Common myeloid progenitor, CD34-positive (primary cell): ENCODE measurements around the gene STUM.

Experiments
- CTCF ChIA-PET: fragments of 350-600 bp; sonication (Branson Sonifier 250); formaldehyde crosslinking; loops from one replicate; lab custom pipeline; 2021; ENCODE audit warnings: antibody characterized with exemption; lab: Charles Lee
- POLR2A ChIA-PET: fragments of 350-600 bp; sonication (Branson Sonifier 250); formaldehyde crosslinking; loops from one replicate; lab custom pipeline; 2021; ENCODE audit warnings: antibody characterized with exemption; lab: Charles Lee
- DNase-seq, 3 donors: peaks; one replicate each; pipeline versions ENCODE4 v3.0.0 to v3.0.0-alpha.2; 2013
- H3K27ac ChIP-seq, 2 experiments: 1 replicate in 1 of 2; 2 replicates in 1 of 2; pipeline ENCODE4 v1.7.0; 2013; ENCODE audit warnings: inconsistent platforms in 2 of 2, low read length in 2 of 2, mild to moderate bottlenecking in 2 of 2, low read depth in 1 of 2, moderate library complexity in 1 of 2; ENCODE audit not compliant: severe bottlenecking in 2 of 2, insufficient read depth in 1 of 2, poor library complexity in 1 of 2
- H3K27me3 ChIP-seq, 5 experiments: replicated peaks in 2 of 5; 1 replicate in 3 of 5; 2 replicates in 2 of 5; pipeline versions ENCODE4 v1.6.1 to v1.7.0; 2013; ENCODE audit warnings: low read length in 4 of 5, mild to moderate bottlenecking in 2 of 5, moderate library complexity in 2 of 5, inconsistent platforms in 1 of 5; ENCODE audit not compliant: insufficient read depth in 5 of 5, control insufficient read depth in 4 of 5
- H3K36me3 ChIP-seq, 4 experiments: 1 replicate in 2 of 4; 2 replicates in 2 of 4; pipeline versions ENCODE4 v1.6.1 to v1.7.0; 2013; ENCODE audit warnings: low read length in 3 of 4, control low read depth in 1 of 4, mild to moderate bottlenecking in 1 of 4; ENCODE audit not compliant: control insufficient read depth in 4 of 4, insufficient read depth in 4 of 4
- H3K4me1 ChIP-seq, 4 experiments: 1 replicate in 3 of 4; 2 replicates in 1 of 4; pipeline versions ENCODE4 v1.6.1 to v1.7.1; 2013; ENCODE audit warnings: low read length in 3 of 4, mild to moderate bottlenecking in 3 of 4, control low read depth in 1 of 4, inconsistent platforms in 1 of 4, moderate library complexity in 1 of 4; ENCODE audit not compliant: control insufficient read depth in 4 of 4, insufficient read depth in 4 of 4; ENCODE audit errors: control extremely low read depth in 1 of 4
- H3K4me3 ChIP-seq, 7 experiments: 1 replicate in 4 of 7; 2 replicates in 3 of 7; pipeline versions ENCODE4 v1.5.1 to v1.7.0; 2013; ENCODE audit warnings: mild to moderate bottlenecking in 7 of 7, low read length in 6 of 7, moderate library complexity in 6 of 7, inconsistent platforms in 2 of 7, low read depth in 2 of 7, control low read depth in 1 of 7; ENCODE audit not compliant: insufficient read depth in 4 of 7, control insufficient read depth in 1 of 7; ENCODE audit errors: extremely low read depth in 1 of 7
- H3K9me3 ChIP-seq, 5 experiments: 1 replicate in 4 of 5; 2 replicates in 1 of 5; pipeline versions ENCODE4 v1.6.1 to v1.7.1; 2013; ENCODE audit warnings: low read length in 4 of 5, mild to moderate bottlenecking in 2 of 5, inconsistent platforms in 1 of 5, low read depth in 1 of 5, moderate library complexity in 1 of 5; ENCODE audit not compliant: control insufficient read depth in 4 of 5, insufficient read depth in 2 of 5; ENCODE audit errors: control extremely low read depth in 1 of 5
- WGBS: methylation state at CpG from one replicate; pipeline ENCODE4 v1.1.5; 2013; ENCODE audit not compliant: insufficient coverage; 5-methylcytosine and 5-hydroxymethylcytosine counted together

Gene STUM

GRCh38 chr1:226533220-226533619, 15.3 kb upstream of the STUM start:
- no peak overlapping the region for H3K4me3 ChIP-seq
- POLR2A ChIA-PET: no interaction called here
- no peaks in the 10 kb centered on the region for H3K9me3 ChIP-seq
- CTCF ChIA-PET: interaction anchor here (1.2 kb wide), 1 partner anchor 10 kb away, joined by 4 read pairs; no protein-coding TSS in a partner anchor
- DNase-seq: no peak
- peaks cover 0 to 4% (median 0%) of the 10 kb centered on the region in 5 experiments for H3K27me3 ChIP-seq
- no peaks in the 10 kb centered on the region for H3K4me1 ChIP-seq
- no peaks in the 10 kb centered on the region for H3K36me3 ChIP-seq
- no peak overlapping the region for H3K27ac ChIP-seq
- WGBS: 88% methylated on average over 4 of the region's 5 CpGs

- POLR2A ChIA-PET: no interaction called here
- CTCF ChIA-PET: interaction anchor here (1.2 to 2.1 kb wide), 2 partner anchors 9 kb away, joined by 4 to 5 read pairs; no protein-coding TSS in a partner anchor
- no peak for DNase-seq
- Histone ChIP-seq H3K27ac (no peak overlapping the region), H3K36me3 (no peaks in the 10 kb centered on the region), H3K9me3 (peaks cover 0 to 2% (median 0%) of the 10 kb centered on the region in 5 experiments), H3K4me1 (no peaks in the 10 kb centered on the region), H3K27me3 (peaks cover 0 to 4% (median 0%) of the 10 kb centered on the region in 5 experiments), H3K4me3 (no peak overlapping the region)
- 100% methylated on average over 2 of the region's 3 CpGs for WGBS
Measured at GRCh38 chr1:226534098-226534497, 14.5 kb upstream of the STUM start.

- no peak overlapping the region for H3K4me3 ChIP-seq
- DNase-seq: no peak
- H3K36me3 ChIP-seq: no peaks in the 10 kb centered on the region
- CTCF ChIA-PET: interaction anchor here (1.0 to 2.1 kb wide), 3 partner anchors 8 to 10 kb away, joined by 3 to 5 read pairs (median 4); no protein-coding TSS in a partner anchor
- H3K27me3 ChIP-seq: peaks cover 0 to 4% (median 0%) of the 10 kb centered on the region in 5 experiments
- POLR2A ChIA-PET: no interaction called here
- no peak overlapping the region for H3K27ac ChIP-seq
- H3K4me1 ChIP-seq: no peaks in the 10 kb centered on the region
- peaks cover 0 to 2% (median 0%) of the 10 kb centered on the region in 5 experiments for H3K9me3 ChIP-seq
- WGBS: no CpG with 5 or more reads among the region's 2 CpGs
Measured at GRCh38 chr1:226534645-226535044, 13.9 kb upstream of the STUM start.

- Histone ChIP-seq H3K4me3 (no peak overlapping the region), H3K4me1 (no peaks in the 10 kb centered on the region), H3K9me3 (peaks cover 0 to 2% (median 0%) of the 10 kb centered on the region in 5 experiments), H3K36me3 (no peaks in the 10 kb centered on the region), H3K27ac (no peak overlapping the region), H3K27me3 (peaks cover 0 to 4% (median 0%) of the 10 kb centered on the region in 5 experiments)
- no peak for DNase-seq
- ChIA-PET CTCF (interaction anchor here (0.6 to 2.1 kb wide), 3 partner anchors 9 to 769 kb away, joined by 3 to 5 read pairs (median 3); no protein-coding TSS in a partner anchor), POLR2A (no interaction called here)
- over 99% methylated on average over 8 of the region's 9 CpGs for WGBS
Measured at GRCh38 chr1:226535666-226536065, 12.9 kb upstream of the STUM start.

- CTCF ChIA-PET: interaction anchor here (1.1 kb wide), 1 partner anchor 21 kb away, joined by 3 read pairs; no protein-coding TSS in a partner anchor
- no peaks in the 10 kb centered on the region for H3K36me3 ChIP-seq
- H3K4me3 ChIP-seq: no peak overlapping the region
- H3K9me3 ChIP-seq: peaks cover 0 to 2% (median 0%) of the 10 kb centered on the region in 5 experiments
- no peaks in the 10 kb centered on the region for H3K4me1 ChIP-seq
- WGBS: 100% methylated on average over 2 of the region's 4 CpGs
- no peak overlapping the region for H3K27ac ChIP-seq
- H3K27me3 ChIP-seq: peaks cover 0 to 5% (median 2%) of the 10 kb centered on the region in 5 experiments
- POLR2A ChIA-PET: no interaction called here
- no peak for DNase-seq
Measured at GRCh38 chr1:226541231-226541630, 7.3 kb upstream of the STUM start.

GRCh38 chr1:226541631-226542622, 6.6 kb upstream of the STUM start:
- POLR2A ChIA-PET: no interaction called here
- H3K27ac ChIP-seq: no peak overlapping the region
- H3K4me3 ChIP-seq: no peak overlapping the region
- peaks cover 0 to 2% (median 0%) of the 10 kb centered on the region in 5 experiments for H3K9me3 ChIP-seq
- WGBS: 100% methylated on average over 8 of the region's 14 CpGs
- CTCF ChIA-PET: interaction anchor here (2.0 to 2.4 kb wide), 2 partner anchors 8 to 27 kb away, joined by 4 to 15 read pairs; no protein-coding TSS in a partner anchor
- H3K36me3 ChIP-seq: no peaks in the 10 kb centered on the region
- no peaks in the 10 kb centered on the region for H3K4me1 ChIP-seq
- peaks cover 0 to 8% (median 4%) of the 10 kb centered on the region in 5 experiments for H3K27me3 ChIP-seq
- DNase-seq: peak in 2 of 3 donors; percentile 17
